Cardiac fibroblast (primary cell): Measurements from ENCODE around the gene SFXN5.
A peak's percentile ranks its signal among the peaks of the same experiment; 100 is the strongest.

ENCODE experiments used
- DNase-seq, 2 donors: peaks; one replicate each; pipeline versions ENCODE4 v3.0.0 to v3.0.0-alpha.2; 2010; ENCODE audit warnings: low read depth in 2 of 2
- H3K4me3 ChIP-seq, 2 donors: replicated peaks in 1 of 2; 1 replicate in 1 of 2; 2 replicates in 1 of 2; pipeline ENCODE4 v1.5.1; 2011; ENCODE audit warnings: low read depth in 2 of 2, low read length in 2 of 2, mild to moderate bottlenecking in 2 of 2, moderate library complexity in 1 of 2
- TF ChIP-seq, protein P1 (sequence below): IDR thresholded peaks from one replicate; pipeline ENCODE4 v1.5.1; 2011; ENCODE audit warnings: low read depth, mild to moderate bottlenecking, low read length, inconsistent platforms

SFXN5 gene

DNA sequence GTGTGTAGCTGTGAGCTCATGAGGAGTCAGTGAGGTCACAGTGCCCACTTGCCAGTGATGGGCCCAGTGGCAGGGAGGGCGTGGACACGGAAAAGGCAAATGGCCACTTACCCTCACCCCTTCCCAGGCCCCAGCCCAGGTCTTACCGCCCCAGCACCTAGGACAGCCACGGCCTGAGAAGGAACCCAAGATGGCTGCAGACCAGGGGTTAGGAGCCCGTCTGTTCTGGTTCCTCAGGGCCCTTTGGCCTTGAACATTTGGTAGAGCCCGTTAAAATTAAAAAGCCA, 80.1 kb downstream of the SFXN5 start:
- TF ChIP-seq, protein P1, sequence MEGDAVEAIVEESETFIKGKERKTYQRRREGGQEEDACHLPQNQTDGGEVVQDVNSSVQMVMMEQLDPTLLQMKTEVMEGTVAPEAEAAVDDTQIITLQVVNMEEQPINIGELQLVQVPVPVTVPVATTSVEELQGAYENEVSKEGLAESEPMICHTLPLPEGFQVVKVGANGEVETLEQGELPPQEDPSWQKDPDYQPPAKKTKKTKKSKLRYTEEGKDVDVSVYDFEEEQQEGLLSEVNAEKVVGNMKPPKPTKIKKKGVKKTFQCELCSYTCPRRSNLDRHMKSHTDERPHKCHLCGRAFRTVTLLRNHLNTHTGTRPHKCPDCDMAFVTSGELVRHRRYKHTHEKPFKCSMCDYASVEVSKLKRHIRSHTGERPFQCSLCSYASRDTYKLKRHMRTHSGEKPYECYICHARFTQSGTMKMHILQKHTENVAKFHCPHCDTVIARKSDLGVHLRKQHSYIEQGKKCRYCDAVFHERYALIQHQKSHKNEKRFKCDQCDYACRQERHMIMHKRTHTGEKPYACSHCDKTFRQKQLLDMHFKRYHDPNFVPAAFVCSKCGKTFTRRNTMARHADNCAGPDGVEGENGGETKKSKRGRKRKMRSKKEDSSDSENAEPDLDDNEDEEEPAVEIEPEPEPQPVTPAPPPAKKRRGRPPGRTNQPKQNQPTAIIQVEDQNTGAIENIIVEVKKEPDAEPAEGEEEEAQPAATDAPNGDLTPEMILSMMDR, result no peak
- no peak overlapping the region for H3K4me3 ChIP-seq
- no peak for DNase-seq

DNA sequence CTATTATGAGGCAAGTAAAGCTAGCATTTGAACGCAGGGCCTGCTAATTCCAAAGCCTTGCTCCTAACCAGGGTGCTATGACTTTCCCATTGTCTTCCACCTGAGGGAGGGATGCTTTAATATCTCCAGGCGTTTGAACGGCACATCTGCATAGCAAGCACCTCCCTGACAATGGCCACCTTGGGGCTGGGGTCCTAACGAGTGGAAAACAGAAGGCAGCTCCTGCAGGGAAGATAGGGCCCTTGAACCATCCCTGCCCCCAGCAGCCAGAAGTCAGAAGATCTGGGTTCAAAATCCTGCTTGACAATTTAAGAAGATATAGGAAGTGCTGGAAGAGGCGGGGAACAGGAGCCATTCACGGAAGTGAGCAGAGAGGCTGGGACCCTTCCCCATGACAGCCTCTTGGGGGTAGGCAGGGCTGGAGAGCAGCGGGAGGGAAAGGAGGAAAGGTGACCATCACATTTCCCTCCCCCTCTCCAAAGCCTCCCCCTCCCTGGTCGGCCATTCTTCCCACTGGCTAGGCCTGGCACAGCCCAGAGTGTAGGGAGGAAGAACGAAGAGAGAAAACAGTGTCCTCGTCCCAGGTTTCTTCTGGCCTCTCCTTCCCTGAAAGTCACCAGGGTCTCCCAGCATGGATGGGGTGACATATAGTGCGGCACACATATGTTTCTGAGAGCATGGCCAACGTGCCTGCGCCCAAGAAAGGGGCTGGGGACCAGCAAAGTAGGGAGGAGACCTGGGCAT, 80.6 kb downstream of the SFXN5 start:
- DNase-seq, result no peak
- H3K4me3 ChIP-seq, result no peak overlapping the region
- TF ChIP-seq, protein P1, result no peak

DNA sequence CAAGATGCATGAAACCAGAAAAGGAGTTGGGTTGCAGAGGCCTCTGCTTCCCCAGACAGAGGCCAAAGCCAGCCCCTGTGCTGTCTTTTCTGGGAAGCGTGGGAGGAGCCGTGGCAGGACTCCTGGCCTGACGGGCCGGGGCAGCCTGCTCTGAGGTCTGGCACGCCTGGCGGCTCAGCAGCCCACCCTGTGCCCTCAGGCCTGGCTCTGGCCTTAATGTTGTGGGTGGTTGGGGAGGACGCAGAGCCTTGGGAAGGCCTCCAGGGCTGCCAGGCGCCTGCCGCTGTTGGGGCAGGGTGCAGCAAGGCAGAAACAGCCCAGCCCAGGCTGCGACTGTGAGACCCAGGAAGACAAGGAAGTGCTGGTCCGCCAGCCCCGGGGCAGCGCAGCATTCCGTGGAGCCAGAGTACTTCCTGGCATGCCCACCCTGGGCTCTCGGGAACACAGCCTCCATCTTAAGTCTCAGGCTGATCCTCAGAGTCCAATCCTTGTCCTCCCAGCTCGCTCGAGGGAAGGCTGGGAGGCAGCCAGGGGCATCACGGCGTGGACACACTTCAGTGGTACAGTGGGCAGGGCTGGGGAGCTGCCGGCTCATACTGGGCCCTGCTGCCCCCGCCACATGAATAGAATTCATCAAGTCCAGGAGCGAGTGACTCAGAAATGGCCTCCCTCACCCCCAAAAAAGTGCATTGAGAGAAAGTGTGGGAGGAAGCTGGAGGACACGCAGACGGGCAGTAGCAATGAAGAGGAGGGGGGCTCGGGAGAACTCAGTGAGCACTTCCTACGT, 81.5 kb downstream of the SFXN5 start:
- TF ChIP-seq, protein P1, result no peak
- peak in 1 of 2 donors; percentile 42 for DNase-seq
- no peak overlapping the region for H3K4me3 ChIP-seq

DNA sequence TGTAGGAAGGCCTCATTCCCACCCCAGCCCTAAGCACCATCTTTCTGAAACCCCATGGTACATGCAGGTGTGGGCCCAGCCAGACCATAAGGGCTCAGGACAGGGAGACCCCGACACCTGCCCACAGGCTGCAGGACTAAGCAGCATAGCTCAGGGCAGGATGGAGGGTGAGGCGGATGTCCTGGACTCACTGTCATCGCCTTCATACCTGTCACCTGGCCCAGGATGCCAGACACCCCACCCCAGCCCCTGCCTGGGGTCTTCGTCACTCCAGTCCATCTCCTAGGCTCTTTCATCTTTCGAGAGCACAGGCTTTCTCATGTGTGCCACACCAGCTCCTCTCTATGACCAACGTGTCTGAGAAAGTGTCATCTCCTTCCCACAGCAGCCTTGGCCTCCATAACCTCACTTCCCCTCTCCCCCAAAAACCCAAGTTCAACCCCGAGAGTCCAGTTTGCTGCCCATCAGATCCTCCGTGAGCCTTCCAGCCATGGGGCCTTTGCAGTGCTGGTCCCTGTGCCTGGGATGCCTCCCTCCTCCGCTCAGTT, 82.7 kb downstream of the SFXN5 start:
- TF ChIP-seq, protein P1, result no peak
- H3K4me3 ChIP-seq, result no peak overlapping the region
- no peak for DNase-seq

DNA sequence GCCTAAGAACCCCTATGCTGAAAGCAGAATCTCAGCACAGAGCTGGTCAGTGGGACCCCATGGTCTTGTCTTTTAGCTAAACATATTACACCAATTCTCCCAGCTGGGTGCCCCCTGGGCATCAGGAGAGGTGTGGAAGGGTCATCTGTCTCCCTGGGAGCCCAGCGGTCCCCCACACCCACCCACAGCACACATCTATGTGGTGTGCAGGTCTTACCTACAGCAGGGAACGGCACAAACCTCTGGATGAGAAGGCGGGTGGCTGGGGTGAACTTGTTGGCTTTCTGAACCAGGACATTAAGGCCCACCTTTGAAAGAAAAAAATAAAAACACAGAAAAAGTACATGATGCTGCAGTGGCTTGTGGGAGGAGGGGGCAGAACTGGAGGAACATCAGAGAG, 83.5 kb downstream of the SFXN5 start:
- TF ChIP-seq, protein P1, result no peak
- DNase-seq, result no peak
- H3K4me3 ChIP-seq, result no peak overlapping the region

DNA sequence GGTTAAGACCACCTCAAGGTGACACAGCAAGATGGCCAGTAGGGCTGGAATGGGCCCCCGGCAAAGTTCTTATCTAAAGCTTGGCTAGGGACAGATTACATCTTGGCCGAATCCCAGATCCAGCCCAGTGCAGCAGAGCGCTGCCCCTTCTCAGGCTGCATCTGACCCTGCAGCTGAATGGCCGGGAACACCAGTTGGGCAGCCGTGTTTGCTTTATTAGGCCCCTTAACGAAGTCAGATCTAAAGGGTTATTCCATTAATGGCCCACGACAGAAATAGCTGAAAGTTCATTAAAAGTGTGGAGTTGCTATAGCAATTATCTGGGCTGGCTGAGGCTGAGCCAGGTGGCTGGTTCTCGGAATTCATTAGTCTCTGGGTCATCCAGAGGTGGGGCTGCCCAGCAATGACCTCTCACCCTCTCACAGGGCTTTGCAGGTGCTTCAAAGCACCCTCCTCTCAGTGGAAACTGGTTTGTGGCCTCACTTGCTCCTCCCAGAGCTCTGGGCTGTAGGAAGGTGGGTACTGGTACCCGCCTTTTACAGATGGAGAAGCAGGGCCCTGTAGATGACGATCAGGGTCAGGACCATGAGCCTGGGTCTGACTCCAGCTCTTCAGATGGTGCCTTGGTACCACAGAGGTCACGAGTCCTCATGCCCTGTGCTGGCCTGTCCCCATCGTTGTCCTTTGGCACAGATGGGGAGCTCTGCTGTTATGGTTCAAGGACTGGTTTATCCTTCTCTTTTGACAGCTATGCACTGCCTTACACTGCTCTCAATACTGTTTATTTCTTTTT, 85.4 kb downstream of the SFXN5 start:
- TF ChIP-seq, protein P1, result no peak
- DNase-seq, result no peak
- H3K4me3 ChIP-seq, result no peak overlapping the region
